NCI-H748 treated with DMSO at 0.1 percent for 48 hours (cell line): ENCODE measurements around the gene BPIFB2.
"Not testable (repeated sequence)": the region's sequence is repeated elsewhere in the genome, so short reads cannot be mapped to it uniquely, and the experiment has no call there.

ENCODE experiments used
- DNase-seq: peaks from one replicate; lab custom pipeline; 2025; lab: John Stamatoyannopoulos, UW

BPIFB2 gene, protein sequence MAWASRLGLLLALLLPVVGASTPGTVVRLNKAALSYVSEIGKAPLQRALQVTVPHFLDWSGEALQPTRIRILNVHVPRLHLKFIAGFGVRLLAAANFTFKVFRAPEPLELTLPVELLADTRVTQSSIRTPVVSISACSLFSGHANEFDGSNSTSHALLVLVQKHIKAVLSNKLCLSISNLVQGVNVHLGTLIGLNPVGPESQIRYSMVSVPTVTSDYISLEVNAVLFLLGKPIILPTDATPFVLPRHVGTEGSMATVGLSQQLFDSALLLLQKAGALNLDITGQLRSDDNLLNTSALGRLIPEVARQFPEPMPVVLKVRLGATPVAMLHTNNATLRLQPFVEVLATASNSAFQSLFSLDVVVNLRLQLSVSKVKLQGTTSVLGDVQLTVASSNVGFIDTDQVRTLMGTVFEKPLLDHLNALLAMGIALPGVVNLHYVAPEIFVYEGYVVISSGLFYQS

DNA sequence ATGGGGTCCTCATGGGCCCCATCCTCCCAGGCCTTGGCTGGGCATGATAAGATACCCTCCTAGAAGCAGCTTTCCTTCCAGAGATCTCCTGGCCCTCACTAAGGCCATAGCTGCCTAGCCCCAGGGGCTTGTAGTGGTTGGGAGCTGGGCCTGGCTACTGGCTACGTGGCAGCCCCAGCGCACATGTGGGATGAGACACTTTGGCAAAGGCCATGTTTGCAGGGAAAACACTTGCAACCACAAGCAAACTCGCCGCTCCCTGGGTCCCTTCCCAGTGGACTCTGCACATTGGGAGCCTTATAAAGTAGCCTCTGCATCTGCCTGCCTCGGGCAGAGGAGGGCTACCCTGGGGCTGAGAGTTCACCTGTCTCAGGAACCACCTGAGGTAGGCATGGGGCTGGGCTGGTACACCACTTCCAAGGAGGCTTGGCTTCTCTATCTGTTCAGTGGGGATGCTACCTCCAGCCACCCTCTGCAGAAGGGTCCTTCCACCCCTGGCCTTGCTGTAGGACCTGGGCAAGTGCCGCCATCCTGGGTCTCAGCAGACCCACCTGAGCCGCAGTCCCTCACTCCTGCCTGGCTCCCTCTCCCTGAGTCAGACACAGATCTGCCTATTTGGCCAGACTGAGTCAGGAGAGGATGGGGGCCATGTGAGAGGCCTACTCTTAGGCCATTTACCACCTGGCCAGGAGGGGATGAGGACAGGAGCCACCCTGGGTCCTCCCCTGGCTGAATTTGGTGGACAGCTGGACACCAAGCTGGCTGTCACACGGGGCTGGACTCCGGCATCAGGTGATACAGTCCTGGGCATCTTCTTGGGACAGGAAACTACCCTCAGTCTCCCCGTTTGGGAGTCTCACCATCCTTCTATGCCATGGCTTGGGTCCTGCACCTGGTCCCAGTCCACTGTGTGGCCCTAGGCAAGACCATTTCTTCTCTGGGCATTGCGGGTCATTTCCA is at the start of gene BPIFB2:
TSS of gene BPIFB2 (plus strand) at position 329 of the 960 bp plus-strand sequence. CDS start 871 bp downstream, outside the sequence.
- no peak for DNase-seq

DNA sequence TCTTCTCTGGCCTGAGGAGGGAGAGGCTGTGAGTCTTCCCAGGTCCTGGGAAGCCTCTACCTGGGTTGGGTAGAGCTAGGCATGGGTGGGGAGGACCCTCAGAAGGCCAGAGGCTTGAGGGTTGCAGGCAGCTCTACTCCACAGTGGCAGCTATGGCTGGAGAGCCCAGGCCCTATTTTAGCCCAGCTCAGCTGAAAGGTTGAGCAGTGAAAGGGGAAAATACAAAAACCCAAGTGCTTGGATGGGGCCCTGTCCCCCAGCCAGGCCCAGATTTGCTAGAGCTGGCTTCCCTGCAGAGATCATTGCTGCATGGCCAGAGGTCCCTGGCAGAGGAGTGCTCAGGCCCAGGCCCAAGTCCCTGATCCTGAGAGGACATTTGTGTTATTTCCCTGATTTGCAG is 48.9 kb upstream of the BPIFB2 start:
- DNase-seq = no peak

DNA sequence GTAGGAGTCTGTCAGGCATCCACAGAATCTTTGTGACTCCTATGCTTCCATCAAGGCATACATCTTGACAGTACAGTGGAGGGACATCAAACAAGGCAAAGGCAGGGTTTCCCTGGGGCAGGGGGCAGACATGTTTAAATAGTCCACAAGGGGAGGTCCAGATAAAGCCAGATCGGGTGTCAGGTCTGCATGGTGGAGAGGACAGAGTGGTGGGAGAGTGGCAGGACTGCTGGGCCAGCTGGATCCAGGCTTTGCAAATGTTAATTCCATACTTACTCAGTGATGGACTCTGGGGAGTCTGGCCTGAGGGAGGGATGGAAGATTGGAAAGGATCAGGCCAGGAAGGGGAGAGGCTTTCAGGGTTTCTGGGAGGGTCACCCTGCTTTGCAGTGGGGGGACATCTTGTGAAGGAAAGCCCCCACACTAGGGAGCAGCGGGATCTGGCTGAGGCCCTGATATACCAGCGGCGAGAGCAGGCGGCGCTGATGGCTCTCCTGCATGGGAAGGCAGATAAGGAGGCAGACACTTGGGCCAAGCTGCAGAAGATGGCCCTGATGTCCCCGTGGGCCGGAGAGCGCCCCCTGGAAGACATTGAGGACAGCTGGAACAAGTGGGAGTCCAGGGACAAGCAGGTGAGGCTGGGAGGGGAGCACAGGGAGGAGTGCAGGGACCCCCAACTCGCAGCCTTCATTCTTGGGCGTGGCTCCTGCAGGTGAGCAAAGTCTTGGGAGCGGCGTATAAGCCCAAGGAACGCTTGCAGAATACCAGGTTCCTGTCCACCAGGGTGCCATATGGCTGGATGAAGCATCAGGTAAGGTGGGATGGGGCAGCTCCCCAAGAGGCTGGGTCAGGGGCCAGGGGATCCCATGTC is 47.9 kb upstream of the BPIFB2 start:
- DNase-seq = no peak

DNA sequence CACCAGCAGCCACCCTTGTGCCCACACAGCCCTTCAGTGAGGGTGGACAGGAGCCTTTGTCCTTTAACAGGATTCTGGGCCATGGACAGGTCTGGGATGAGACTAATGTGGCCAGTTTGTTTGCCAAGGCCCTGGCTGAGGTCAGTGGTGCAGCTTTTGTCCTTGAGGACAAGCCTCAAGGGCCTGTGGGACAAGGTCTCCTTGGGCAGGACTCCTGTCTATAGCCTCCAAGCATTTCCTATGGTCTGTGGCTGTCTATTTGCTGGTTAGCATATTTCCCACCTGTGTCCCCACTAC is 47.3 kb upstream of the BPIFB2 start:
- DNase-seq = no peak

DNA sequence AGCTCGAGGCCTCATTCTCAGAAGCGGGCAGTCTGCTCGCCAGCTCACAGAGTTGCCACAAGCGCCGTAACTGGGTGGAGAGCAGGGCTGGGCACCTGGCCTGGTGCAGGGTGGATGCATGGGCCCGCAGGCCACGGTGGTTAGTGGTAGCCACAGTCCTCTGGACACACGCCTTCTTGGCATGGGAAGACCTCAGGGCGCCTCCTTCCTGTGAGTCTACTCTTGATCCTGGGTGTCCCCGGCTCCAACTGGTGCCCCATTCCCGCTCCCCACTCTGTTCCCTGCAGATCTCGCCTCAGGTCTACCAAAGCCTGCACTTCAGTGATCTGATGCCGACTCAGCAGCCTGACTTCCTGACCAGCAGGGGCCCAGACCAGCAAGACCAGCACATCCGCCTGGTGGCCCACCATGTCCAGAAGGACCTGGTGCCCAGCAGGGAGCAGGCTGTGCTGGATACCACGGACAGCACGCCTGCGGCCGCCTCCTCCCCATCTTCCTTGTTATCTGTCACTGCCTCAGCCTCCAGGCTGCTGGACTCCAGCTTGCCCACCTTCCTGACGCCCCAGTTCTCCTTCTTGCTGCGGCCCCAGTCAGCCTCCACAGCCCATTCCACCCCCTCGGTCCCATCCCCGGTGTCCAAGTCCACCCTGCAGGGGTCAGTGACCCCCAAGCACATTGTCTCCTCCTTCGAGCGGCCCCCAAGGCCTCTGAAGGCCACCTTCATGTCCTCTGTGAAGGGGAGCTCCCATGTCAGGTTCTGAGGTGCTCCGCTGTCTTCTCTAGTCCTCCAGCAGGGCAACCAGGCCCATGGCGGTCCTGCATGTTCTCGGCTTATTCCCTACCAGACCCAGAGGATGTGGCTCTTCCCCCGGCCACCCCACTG is 46.4 kb upstream of the BPIFB2 start:
- no peak for DNase-seq

DNA sequence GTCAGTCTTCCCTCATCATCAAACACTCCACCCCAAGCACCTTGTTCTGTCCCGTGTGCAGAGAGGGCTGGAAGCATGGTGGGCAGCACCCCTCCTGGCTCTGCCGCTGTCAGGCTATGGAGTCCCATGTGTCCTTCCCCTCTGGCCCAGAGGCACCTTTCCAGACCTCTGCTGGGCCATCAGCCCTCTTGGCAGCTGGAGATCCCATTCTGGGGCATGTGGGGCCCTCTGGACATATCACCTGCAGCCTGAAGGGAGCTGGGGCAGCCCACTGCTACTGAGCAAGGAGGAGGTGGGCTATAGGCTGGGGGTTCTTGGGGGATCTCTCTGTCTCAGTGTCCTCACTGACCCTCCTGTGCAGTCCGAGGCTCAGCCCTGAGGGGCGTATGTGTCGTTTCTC is 45.5 kb upstream of the BPIFB2 start:
- no peak for DNase-seq

DNA sequence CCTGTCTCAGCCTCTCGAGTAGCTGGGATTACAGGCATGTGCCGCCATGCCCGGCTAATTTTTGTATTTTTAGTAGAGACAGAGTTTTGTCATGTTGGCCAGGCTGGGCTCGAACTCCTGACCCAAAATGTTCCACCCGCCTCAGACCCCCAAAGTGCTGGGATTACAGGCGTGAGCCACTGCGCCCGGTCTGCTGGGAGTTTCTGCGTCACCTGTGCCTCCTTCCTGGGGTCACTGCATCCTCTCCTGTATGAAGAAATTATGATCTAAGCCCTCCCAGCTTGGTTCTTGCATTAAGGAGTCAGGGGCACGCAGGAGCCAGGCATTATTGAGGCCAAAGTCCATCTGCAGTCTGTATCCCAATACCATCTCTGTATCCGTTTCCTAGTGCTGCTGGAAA is 44.9 kb upstream of the BPIFB2 start:
- DNase-seq = not testable (repeated sequence)

DNA sequence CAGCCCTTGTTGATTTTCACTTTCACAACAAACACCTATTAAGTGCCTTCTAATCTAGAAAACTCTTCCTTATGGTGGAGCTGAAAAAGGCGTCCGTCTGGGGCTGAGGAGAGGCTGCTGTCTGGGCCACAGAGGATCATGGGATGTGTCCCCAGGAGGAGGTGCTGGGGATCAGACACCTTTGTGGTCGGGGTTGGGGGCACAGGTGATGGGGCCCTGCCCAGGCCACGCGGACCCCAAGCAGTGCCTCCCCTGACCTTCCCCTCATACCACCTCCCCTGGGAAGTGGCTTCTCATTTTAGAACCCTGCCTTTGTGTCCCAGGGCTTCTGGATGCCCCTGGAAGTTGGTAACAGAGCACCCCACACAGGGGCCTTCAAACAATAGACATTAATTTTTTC is 44.3 kb upstream of the BPIFB2 start:
- DNase-seq = no peak

DNA sequence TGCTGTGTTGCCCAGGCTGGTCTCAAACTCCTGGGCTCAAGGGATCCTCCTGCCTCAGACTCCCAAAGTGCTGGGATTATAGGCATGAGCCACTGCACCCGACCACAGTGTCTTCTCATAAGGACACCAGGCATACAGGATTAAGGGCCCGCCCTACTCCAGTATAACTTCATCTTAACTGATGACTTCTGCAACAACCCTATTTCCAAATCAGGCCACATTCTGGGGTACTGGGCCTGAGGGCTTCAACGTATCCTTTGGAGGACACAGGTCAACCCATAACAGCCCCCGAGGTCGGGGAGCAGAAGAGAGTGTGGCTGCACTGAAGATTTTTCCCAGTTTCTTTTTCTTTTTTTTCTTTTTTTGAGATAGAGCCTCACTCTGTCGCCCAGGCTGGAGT is 42.9 kb upstream of the BPIFB2 start:
- no peak for DNase-seq

DNA sequence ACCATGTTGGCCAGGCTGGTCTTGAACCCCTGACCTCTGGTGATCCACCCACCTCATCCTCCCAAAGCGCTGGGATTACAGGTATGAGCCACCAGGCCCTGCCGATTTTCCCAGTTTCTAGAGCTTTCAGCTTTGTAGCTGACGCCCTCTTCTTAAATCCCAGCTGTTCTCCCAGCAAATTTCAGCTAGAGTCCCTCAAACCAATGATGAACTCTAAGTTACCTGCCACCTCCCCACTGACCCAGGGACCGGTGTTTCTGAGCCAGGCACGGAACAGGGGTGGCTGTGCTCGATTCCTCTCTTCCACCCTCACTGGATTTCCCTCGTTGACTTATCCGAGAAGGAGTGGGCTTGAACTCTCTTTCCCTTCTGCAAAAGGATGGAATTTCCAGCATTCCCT is 42.4 kb upstream of the BPIFB2 start:
- DNase-seq = no peak

DNA sequence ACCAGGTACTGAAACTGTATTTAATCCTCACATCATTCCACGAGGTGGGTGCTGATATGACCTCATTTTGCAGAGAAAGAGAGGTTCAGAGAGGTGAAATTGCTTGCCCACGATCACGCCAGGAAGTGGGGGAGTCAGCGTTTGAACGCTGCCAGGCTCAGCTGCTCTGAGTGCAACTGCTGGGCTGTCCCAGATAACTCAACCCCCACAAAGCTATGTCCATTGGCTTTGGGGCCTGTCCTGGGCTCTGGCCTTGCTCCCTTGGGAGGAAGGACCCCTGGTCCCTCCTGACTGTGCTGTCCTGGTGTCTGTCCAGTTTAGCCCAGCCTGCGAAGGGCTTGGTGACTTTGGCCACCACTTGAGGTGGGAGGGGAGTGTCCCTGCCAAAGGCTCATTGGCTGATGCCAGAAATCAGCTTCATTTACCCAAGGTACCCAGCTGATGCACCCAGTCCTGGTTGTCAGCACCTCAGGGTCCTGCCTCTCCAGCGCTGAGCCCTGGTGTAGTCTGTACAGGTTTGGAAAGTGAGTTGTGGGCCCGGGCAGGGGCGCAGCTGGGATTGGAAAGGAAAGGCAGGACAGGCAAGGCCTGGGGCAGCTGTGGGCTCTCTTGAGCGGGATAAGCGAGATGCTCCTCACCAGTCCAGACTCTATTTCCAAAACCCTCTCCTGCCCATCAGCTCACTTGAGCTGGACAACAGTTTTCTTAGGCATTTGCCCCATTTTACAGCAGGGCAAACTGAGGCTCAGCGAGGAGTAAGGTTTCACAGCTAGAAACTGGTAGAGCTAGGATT is 41.7 kb upstream of the BPIFB2 start:
- DNase-seq = no peak

DNA sequence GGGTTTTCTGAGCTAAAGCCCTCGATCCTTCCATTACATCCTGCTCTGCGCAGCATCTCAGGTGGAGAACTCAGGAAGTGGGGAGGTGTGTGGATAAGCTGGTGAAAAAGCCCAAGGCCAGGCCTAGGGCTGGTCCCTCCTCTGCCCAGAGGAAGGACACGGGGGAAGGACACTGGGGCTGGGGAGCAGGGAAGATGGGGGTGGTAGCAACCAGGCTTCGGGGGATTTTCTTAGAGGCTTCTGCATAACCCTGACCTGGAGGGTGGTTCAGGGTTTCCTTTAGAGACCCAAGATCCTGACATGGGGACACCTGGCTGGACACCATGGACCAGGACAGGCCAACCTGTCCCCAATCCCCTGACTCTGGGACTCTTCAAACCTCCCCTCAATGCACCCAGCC is 41.1 kb upstream of the BPIFB2 start:
- no peak for DNase-seq

DNA sequence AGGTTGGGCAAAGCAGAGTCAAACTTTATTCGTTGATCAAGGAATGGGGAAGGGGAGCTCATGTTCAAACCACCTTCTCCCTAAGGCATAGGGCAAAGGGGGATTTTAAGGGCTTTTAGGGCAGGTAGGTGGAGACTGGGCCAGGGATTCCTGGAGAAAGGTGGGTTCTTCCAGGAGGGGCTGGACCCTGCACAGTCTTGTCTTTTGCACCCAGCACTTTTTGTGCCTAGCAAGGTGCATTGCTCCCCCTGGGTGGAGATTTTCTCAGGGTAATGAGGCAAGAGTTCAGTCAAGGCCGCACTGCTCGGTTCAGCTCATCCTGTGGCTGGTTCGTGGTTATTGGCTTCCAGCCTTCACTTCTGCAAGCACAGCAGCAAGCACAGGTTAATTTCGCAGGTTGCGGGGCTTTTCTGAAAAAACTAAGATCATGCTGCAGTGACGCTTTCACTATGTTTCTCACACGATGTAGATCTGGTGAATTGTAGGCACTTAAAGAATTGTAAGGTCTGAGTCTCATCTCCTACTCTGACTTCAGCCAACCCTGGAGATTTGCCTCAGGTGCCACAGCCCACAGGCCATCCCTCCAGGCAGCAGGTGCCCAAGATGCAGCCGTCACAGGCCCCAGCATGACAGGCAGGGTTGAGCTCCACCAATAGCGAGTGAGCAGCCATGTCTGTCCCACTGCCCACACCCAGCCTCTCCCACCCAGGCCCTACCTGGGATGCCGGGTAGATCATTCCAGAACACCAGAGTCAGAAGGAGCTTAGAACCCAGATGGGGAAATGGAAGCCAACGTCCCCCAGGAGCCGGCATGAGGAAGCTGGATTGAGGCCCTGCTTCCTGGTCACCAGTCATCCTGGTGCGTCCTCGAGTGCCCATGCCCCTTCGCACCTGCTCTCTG is 40.4 kb upstream of the BPIFB2 start:
- DNase-seq = no peak

DNA sequence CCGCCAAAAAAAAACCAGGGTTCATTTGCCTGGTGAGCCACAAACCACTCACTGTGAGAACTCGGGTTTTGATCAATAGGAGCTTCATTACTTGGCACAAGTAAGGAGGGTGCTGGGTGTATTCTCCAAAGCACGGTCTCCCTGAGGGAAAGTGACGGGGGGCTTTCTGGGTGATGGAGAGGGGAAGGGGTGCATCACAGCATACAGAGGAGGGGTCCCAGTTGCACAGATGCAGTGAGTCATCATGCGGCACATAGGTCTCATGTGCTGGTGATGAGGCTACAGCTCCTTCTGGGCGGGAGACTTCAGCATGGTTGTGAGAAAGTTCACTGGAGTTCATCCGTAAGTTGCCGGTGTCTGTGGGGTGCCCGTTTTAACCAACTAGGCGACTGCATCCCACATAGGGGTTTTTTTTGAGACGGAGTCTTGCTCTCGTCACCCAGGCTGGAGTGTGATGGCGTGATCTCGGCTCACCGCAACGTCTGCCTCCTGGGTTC is 39.5 kb upstream of the BPIFB2 start:
- DNase-seq = no peak

DNA sequence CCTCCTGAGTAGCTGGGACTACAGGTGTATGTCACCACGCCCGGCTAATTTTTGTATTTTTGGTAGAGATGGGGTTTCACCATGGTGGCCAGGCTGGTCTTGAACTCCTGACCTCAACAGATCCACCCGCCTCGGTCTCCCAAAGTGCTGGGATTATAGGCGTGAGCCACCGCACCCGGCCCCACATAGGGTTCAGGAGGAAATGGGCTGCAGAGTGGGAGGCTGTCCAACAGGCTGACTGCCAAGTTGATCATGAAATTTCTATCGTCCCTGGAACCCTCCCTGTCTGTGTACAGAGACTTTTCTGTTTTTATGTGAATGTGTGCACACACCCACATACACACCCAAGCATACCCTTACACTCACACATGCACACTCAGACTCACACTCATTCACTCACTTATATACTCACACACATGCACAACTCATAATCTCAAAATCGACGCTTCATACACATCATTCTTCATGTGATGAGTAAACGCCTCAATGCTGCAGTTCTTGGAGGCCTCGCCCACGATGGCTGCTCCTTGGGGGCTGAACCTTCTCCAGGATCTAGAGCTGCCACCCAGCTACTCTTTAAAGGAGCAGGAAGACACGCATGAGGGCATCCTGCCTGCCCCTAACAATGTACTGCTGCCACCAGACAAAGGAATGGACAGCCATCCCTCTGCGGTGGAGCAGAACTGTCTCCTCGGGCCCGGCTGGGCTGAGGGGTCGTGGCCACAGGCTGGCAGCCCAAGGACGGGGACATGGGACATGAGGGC is 38.8 kb upstream of the BPIFB2 start:
- no peak for DNase-seq

DNA sequence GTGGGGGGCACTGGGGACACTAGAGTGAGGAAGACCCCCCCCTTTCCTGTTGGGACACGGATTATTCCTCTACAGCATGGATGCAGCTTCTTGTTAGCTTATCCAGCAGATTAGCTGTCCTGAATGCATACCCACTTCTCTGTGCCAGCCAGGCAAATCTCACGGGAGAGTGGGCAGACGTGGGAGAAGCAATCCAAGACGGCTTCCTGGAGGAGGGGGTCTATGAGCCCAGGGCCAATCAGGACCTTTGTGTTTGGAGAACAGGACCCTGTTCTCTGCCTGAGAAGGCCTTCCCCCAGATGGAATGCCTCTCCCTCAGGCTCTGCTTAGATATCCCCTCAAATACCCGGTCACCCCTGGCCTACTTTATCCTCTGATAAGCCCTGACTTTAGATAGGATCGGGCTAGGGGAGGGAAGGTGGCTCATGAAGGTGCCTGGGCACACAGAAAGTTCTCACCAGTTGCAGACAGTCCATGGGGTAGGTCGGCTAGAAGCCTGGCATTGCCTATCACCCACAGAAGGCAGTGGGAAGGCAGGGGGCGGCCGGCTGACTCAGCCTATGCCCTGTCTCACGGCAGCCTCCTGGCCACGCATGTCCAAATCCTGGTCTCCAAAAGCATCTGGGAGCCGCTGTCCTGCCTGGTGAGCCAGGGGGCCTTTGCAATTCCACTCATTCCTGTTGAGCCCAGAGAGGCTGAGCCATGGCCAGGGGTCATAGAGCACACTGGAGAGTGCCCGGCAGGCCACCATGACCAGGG is 38.0 kb upstream of the BPIFB2 start:
- no peak for DNase-seq
